GM12878 (cell line): ENCODE results near the gene ALDH1L1. TPM values are rescaled to one million over a fixed set of nuclear protein-coding genes. Genes with fewer than 3 reads are reported as not detected.

ENCODE experiments used
- ATAC-seq: fragments of 200-7000 bp; cut with Tn5 transposase; 3 replicates; pipeline ENCODE4 v1.9.1; 2020; ENCODE audit warnings: mild to moderate bottlenecking, moderate library complexity
- BruUV-seq: library from RNA; stranded (reverse); fragments of 400-500 nt; replicated peaks from 2 replicates; lab custom pipeline; 2021; lab: Mats Ljungman, UMichigan
- CTCF ChIA-PET: fragments of 300-600 bp; sonication (Branson Sonifier 250); formaldehyde crosslinking; extraction: SDS; loops from one replicate; lab custom pipeline; 2021; ENCODE audit warnings: inconsistent platforms; lab: Yijun Ruan, JAX
- POLR2A ChIA-PET: fragments of 350-600 bp; formaldehyde crosslinking; extraction: SDS; loops from one replicate; lab custom pipeline; 2021; ENCODE audit warnings: inconsistent platforms; lab: Charles Lee
- RAD21 ChIA-PET: fragments of 300-600 bp; sonication (Branson Sonifier 250); formaldehyde crosslinking; loops from one replicate; lab custom pipeline; 2023; ENCODE audit warnings: antibody characterized with exemption; ENCODE audit not compliant: unreplicated experiment; lab: Charles Lee
- SMC1A ChIA-PET: fragments of 300-600 bp; sonication (Branson Sonifier 250); formaldehyde crosslinking; loops from one replicate; lab custom pipeline; 2023; ENCODE audit not compliant: unreplicated experiment, uncharacterized antibody; lab: Charles Lee
- DNase-seq: peaks from one replicate; pipeline ENCODE4 v3.0.0-alpha.2; 2011; ENCODE audit warnings: low read depth, low spot score
- FAIRE-seq: peaks from 3 replicates; lab custom pipeline; 2011; peaks lifted over from hg19 to GRCh38; lab: Jason Lieb, UNC
- H2AFZ ChIP-seq: 2 replicates; pipeline ENCODE4 v1.6.0; 2011; ENCODE audit warnings: low read depth, low read length, control low read depth; ENCODE audit not compliant: control insufficient read depth
- H3K27ac ChIP-seq: 2 replicates; pipeline ENCODE4 v1.5.1; 2011; ENCODE audit warnings: control low read depth; ENCODE audit not compliant: control insufficient read depth, insufficient read depth
- H3K27me3 ChIP-seq, 2 experiments: replicated peaks in 1 of 2; 2 replicates each; pipeline versions ENCODE4 v1.6.0 to v1.6.1; 2011; ENCODE audit warnings: low read length in 1 of 2; ENCODE audit not compliant: control insufficient read depth in 2 of 2, insufficient read depth in 2 of 2
- H3K36me3 ChIP-seq, 2 experiments: 2 replicates each; pipeline ENCODE4 v1.5.1; 2011; ENCODE audit warnings: low read length in 1 of 2; ENCODE audit not compliant: control insufficient read depth in 2 of 2, insufficient read depth in 2 of 2
- H3K4me1 ChIP-seq: 2 replicates; pipeline ENCODE4 v1.6.1; 2011; ENCODE audit warnings: mild to moderate bottlenecking, low read length, moderate library complexity, mixed read lengths; ENCODE audit not compliant: control insufficient read depth, insufficient read depth
- H3K4me2 ChIP-seq: 2 replicates; pipeline ENCODE4 v1.6.0; 2011; ENCODE audit warnings: control low read depth; ENCODE audit not compliant: control insufficient read depth, insufficient read depth
- H3K4me3 ChIP-seq: fragments of 200-600 bp; sonication (generic); 2 replicates; pipeline ENCODE4 v1.5.1; 2016
- H3K79me2 ChIP-seq: 2 replicates; pipeline ENCODE4 v1.6.0; 2011; ENCODE audit warnings: low read length; ENCODE audit not compliant: control insufficient read depth, insufficient read depth
- H3K9ac ChIP-seq: 2 replicates; pipeline ENCODE4 v1.8.0; 2011; ENCODE audit warnings: low read length, control low read depth, mixed read lengths; ENCODE audit not compliant: control insufficient read depth, insufficient read depth
- H3K9me3 ChIP-seq: replicated peaks from 3 replicates; pipeline ENCODE4 v1.5.1; 2011; ENCODE audit warnings: mild to moderate bottlenecking, low read length; ENCODE audit not compliant: control insufficient read depth, insufficient read depth
- H4K20me1 ChIP-seq: 2 replicates; pipeline ENCODE4 v1.6.0; 2011; ENCODE audit not compliant: control insufficient read depth, insufficient read depth
- CHD4 ChIP-seq: fragments of 200-600 bp; sonication (generic); IDR thresholded peaks from 2 replicates; pipeline ENCODE4 v1.6.1; 2016; ENCODE audit warnings: mild to moderate bottlenecking
- HDAC6 ChIP-seq: fragments of 200-600 bp; sonication (generic); IDR thresholded peaks from one replicate; pipeline ENCODE4 v1.8.0; 2017; ENCODE audit warnings: antibody characterized with exemption; ENCODE audit not compliant: unreplicated experiment
- IKZF2 ChIP-seq, 2 experiments: fragments of 450-650 bp; IDR thresholded peaks; 2 replicates each; pipeline ENCODE4 v1.6.1; 2017; ENCODE audit warnings: mild to moderate bottlenecking in 2 of 2, moderate library complexity in 2 of 2
- IRF5 ChIP-seq: fragments of 450-650 bp; IDR thresholded peaks from 2 replicates; pipeline ENCODE4 v1.6.1; 2017; ENCODE audit warnings: borderline replicate concordance
- JUNB ChIP-seq: IDR thresholded peaks from 2 replicates; pipeline ENCODE4 v1.6.1; 2016; ENCODE audit warnings: antibody characterized with exemption, mild to moderate bottlenecking
- KDM1A ChIP-seq: fragments of 200-600 bp; sonication (generic); IDR thresholded peaks from 2 replicates; pipeline ENCODE4 v1.6.1; 2016; ENCODE audit warnings: borderline replicate concordance
- MLLT1 ChIP-seq: fragments of 450-650 bp; IDR thresholded peaks from 2 replicates; pipeline ENCODE4 v1.6.1; 2016; ENCODE audit warnings: mild to moderate bottlenecking
- SMAD1 ChIP-seq: fragments of 450-650 bp; IDR thresholded peaks from 2 replicates; pipeline ENCODE4 v1.6.1; 2018; ENCODE audit warnings: mild to moderate bottlenecking, low read depth; ENCODE audit not compliant: partially characterized antibody
- SREBF2 ChIP-seq: IDR thresholded peaks from 2 replicates; pipeline ENCODE4 v1.6.1; 2012; ENCODE audit warnings: mild to moderate bottlenecking, low read length
- SUPT20H ChIP-seq: IDR thresholded peaks from 2 replicates; pipeline ENCODE4 v1.6.1; 2011; ENCODE audit warnings: low read depth, mild to moderate bottlenecking, low read length, moderate library complexity, borderline replicate concordance; ENCODE audit not compliant: control insufficient read depth
- USF2 ChIP-seq: IDR thresholded peaks from 2 replicates; pipeline ENCODE4 v1.6.1; 2011; ENCODE audit warnings: low read depth, low read length, improper control_type of control experiment, borderline replicate concordance
- WRNIP1 ChIP-seq: IDR thresholded peaks from 2 replicates; pipeline ENCODE4 v1.6.1; 2011; ENCODE audit warnings: low read depth, low read length, improper control_type of control experiment, borderline replicate concordance
- ZSCAN29 ChIP-seq: fragments of 450-650 bp; IDR thresholded peaks from 2 replicates; pipeline ENCODE4 v1.6.1; 2017; ENCODE audit warnings: mild to moderate bottlenecking, moderate library complexity
- WGBS: methylation state at CpG from one replicate; pipeline ENCODE4 v1.1.6; 2016; ENCODE audit warnings: low lambda C conversion rate; ENCODE audit not compliant: insufficient replicate concordance, insufficient coverage; ENCODE audit errors: missing lambda C conversion rate; 5-methylcytosine and 5-hydroxymethylcytosine counted together
- in situ Hi-C: fragments of 300-500 bp; cut with MboI; formaldehyde crosslinking; loops from 9 replicates; pipeline ENCODE4 v1.14.3; 2018; ENCODE audit warnings: mixed read lengths
- intact Hi-C: fragments of 100-400 bp; cut with micrococcal nuclease; formaldehyde crosslinking; loops from one replicate; pipeline ENCODE4 v1.14.2; 2022; ENCODE audit not compliant: unreplicated experiment
- polyA plus RNA-seq, 11 experiments: library from polyadenylated mRNA; depleted of rRNA in 4 of 11; unstranded in 6 of 11; stranded (reverse) in 5 of 11; fragments of >200 nt; fragmentation: Nextera tagmentation in 4 of 11; fragmentation: Illumina TruSeq in 1 of 11; extraction: Ambion mirVana in 4 of 11; extraction: Trizol in 1 of 11; gene quantifications; 1 replicate in 1 of 11; 2 replicates in 10 of 11; pipeline versions ENCODE4 v1.2.1 to v1.2.3, GENCODE V29; 2011 to 2016; ENCODE audit warnings: inconsistent platforms in 2 of 11, missing spikeins in 2 of 11, low read depth in 1 of 11
- total RNA-seq, 4 experiments: library from RNA; depleted of rRNA in 3 of 4; stranded (reverse); fragments of >200 nt in 3 of 4; fragmentation: Illumina TruSeq in 1 of 4; extraction: Trizol in 1 of 4; gene quantifications; 2 replicates each; pipeline versions ENCODE4 v1.2.1 to v1.2.3, GENCODE V29; 2013 to 2021

The ALDH1L1 gene
- total and polyA plus RNA-seq, 10 of the 15 experiments (the other 5 are each of a cell fraction or from before 2014, with no cell fraction given), result 0.04 to 18.2 (median 0.45) TPM

- ChIA-PET POLR2A (no interaction called here), SMC1A (interaction anchor here (0.6 kb wide), 1 partner anchor 93 kb away, joined by 3 read pairs; no protein-coding TSS in a partner anchor), RAD21 (interaction anchor here (0.7 kb wide), 1 partner anchor 361 kb away, joined by 3 read pairs; no protein-coding TSS in a partner anchor), CTCF (no interaction called here)
- intact Hi-C loops, result loop anchor here (10.0 kb wide), 1 partner anchor 166 kb away; no protein-coding TSS in a partner anchor
- in situ Hi-C loops, result no loop called here
- TF ChIP-seq SMAD1, result no peak
- no peak for TF ChIP-seq SREBF2
- TF ChIP-seq KDM1A, result no peak
- no peak for TF ChIP-seq CHD4
- TF ChIP-seq WRNIP1, result no peak
- TF ChIP-seq IRF5, result no peak
- TF ChIP-seq JUNB, result no peak
- H3K9me3 ChIP-seq, result no peaks in the 10 kb centered on the region
- H3K36me3 ChIP-seq, result no peaks in the 10 kb centered on the region
- FAIRE-seq, result no peak
- no peak overlapping the region for H2AFZ ChIP-seq
- no peaks in the 10 kb centered on the region for H4K20me1 ChIP-seq
- H3K27me3 ChIP-seq, result no peaks in the 10 kb centered on the region
- no peak overlapping the region for H3K9ac ChIP-seq
- WGBS, result 92% methylated on average over 5 of the region's 5 CpGs
- no peak overlapping the region for H3K27ac ChIP-seq
- BruUV-seq, result no TSS peak
- no peak for ATAC-seq
- no peak overlapping the region for H3K4me2 ChIP-seq
- H3K4me1 ChIP-seq, result no peaks in the 10 kb centered on the region
- DNase-seq, result no peak
- no peak overlapping the region for H3K4me3 ChIP-seq
- no peaks in the 10 kb centered on the region for H3K79me2 ChIP-seq
These were observed 99.4 kb downstream of the ALDH1L1 start for GRCh38 chr3:126080970-126081369.

- Histone ChIP-seq H3K79me2 (no peaks in the 10 kb centered on the region), H3K36me3 (no peaks in the 10 kb centered on the region), H3K4me1 (no peaks in the 10 kb centered on the region), H3K27ac (no peak overlapping the region), H3K4me3 (no peak overlapping the region), H2AFZ (no peak overlapping the region), H3K27me3 (no peaks in the 10 kb centered on the region), H3K9ac (no peak overlapping the region), H3K9me3 (no peaks in the 10 kb centered on the region), H4K20me1 (no peaks in the 10 kb centered on the region), H3K4me2 (no peak overlapping the region)
- ATAC-seq, result no peak
- RAD21 ChIA-PET, result no interaction called here
- intact Hi-C loops, result no loop called here
- BruUV-seq, result no TSS peak
- POLR2A ChIA-PET, result no interaction called here
- CTCF ChIA-PET, result interaction anchor here (0.7 kb wide), 1 partner anchor 160 kb away, joined by 3 read pairs; no protein-coding TSS in a partner anchor
- SMC1A ChIA-PET, result no interaction called here
- DNase-seq, result no peak
- 76% methylated on average over 4 of the region's 4 CpGs for WGBS
- no peak for FAIRE-seq
- in situ Hi-C loops, result no loop called here
- no peak for TF ChIP-seq USF2
- no peak for TF ChIP-seq HDAC6
- TF ChIP-seq MLLT1, result no peak
- no peak for TF ChIP-seq SUPT20H
- TF ChIP-seq ZSCAN29, result no peak
- TF ChIP-seq IKZF2 (IDR thresholded peaks at IDR 0.05), result no peak
These were observed 101.5 kb downstream of the ALDH1L1 start for GRCh38 chr3:126078866-126079265.
